ENCODE data around the gene NOL4L. TPM values are rescaled to one million over a fixed set of nuclear protein-coding genes. Genes with fewer than 3 reads are reported as not detected.

The NOL4L gene
- total RNA-seq, 2 experiments from 2014 or later, result 53.1 to 55.6 TPM

- Mint-ChIP-seq H3K36me3 (ENCODE audit: low read depth) (peaks cover 81% of the 10 kb centered on the region), H3K27ac (no peak overlapping the region), H3K4me1 (ENCODE audit: low read depth) (peaks cover 61% of the 10 kb centered on the region), H3K4me3 (no peak overlapping the region), H3K27me3 (no peaks in the 10 kb centered on the region), H3K9me3 (no peaks in the 10 kb centered on the region)
- Histone ChIP-seq H3K27ac (ENCODE audit: low read depth in 1 of 2, low read length in 2 of 2) (no peak overlapping the region), H3K4me1 (ENCODE audit: insufficient read depth, low read length) (peaks cover 72% of the 10 kb centered on the region), H3K4me3 (ENCODE audit: low read length) (no peak overlapping the region), H3K27me3 (ENCODE audit: control insufficient read depth in 1 of 2, insufficient read depth in 2 of 2, low read length in 2 of 2) (no peaks in the 10 kb centered on the region), H3K9me3 (ENCODE audit: control insufficient read depth in 1 of 2, insufficient read depth in 1 of 2, low read length in 2 of 2) (no peaks in the 10 kb centered on the region), H3K36me3 (ENCODE audit: insufficient read depth, low read length) (peaks cover 68% of the 10 kb centered on the region)
- POLR2A ChIA-PET, result no interaction called here
- ATAC-seq (ENCODE audit: poor library complexity) (no peak), DNase-seq (no peak)
- intact Hi-C loops (cut with DNase I, micrococcal nuclease), result no loop called here
- TF ChIP-seq CTCF (IDR thresholded peaks at IDR 0.05), result no peak
- CTCF ChIA-PET, result no interaction called here
These were observed 67.1 kb downstream of the NOL4L start for GRCh38 chr20:32517914-32518592.

- ChIA-PET POLR2A (no interaction called here), CTCF (no interaction called here)
- Histone ChIP-seq H3K27me3 (ENCODE audit: control insufficient read depth in 1 of 2, insufficient read depth in 2 of 2, low read length in 2 of 2) (no peaks in the 10 kb centered on the region), H3K4me3 (ENCODE audit: low read length) (no peak overlapping the region), H3K27ac (ENCODE audit: low read depth in 1 of 2, low read length in 2 of 2) (no peak overlapping the region), H3K36me3 (ENCODE audit: insufficient read depth, low read length) (peaks cover 68% of the 10 kb centered on the region), H3K9me3 (ENCODE audit: control insufficient read depth in 1 of 2, insufficient read depth in 1 of 2, low read length in 2 of 2) (no peaks in the 10 kb centered on the region), H3K4me1 (ENCODE audit: insufficient read depth, low read length) (peaks cover 70% of the 10 kb centered on the region)
- intact Hi-C loops (cut with DNase I, micrococcal nuclease), result no loop called here
- DNase-seq (no peak), ATAC-seq (ENCODE audit: poor library complexity) (no peak)
- Mint-ChIP-seq H3K36me3 (ENCODE audit: low read depth) (peaks cover 86% of the 10 kb centered on the region), H3K9me3 (no peaks in the 10 kb centered on the region), H3K4me3 (no peak overlapping the region), H3K27me3 (no peaks in the 10 kb centered on the region), H3K27ac (no peak overlapping the region), H3K4me1 (ENCODE audit: low read depth) (peaks cover 61% of the 10 kb centered on the region)
- TF ChIP-seq CTCF (IDR thresholded peaks at IDR 0.05), result no peak
These were observed 67.6 kb downstream of the NOL4L start for GRCh38 chr20:32517518-32517873.

GRCh38 chr20:32516583-32517517, 68.3 kb downstream of the NOL4L start:
- H3K4me3 ChIP-seq (ENCODE audit: low read length), result no peak overlapping the region
- H3K9me3 Mint-ChIP-seq, result no peaks in the 10 kb centered on the region
- DNase-seq, result no peak
- no peaks in the 10 kb centered on the region for H3K27me3 Mint-ChIP-seq
- ChIA-PET POLR2A (interaction anchor here (0.9 to 1.4 kb wide), 2 partner anchors 21 to 31 kb away, joined by 3 to 6 read pairs; no protein-coding TSS in a partner anchor), CTCF (no interaction called here)
- no peaks in the 10 kb centered on the region for H3K27me3 ChIP-seq (ENCODE audit: control insufficient read depth in 1 of 2, insufficient read depth in 2 of 2, low read length in 2 of 2)
- no peak for TF ChIP-seq CTCF (IDR thresholded peaks at IDR 0.05)
- peaks cover 85% of the 10 kb centered on the region for H3K36me3 Mint-ChIP-seq (ENCODE audit: low read depth)
- peaks cover 69% of the 10 kb centered on the region for H3K4me1 ChIP-seq (ENCODE audit: insufficient read depth, low read length)
- peak overlapping the region; percentile 96 for H3K27ac Mint-ChIP-seq
- ATAC-seq (ENCODE audit: poor library complexity), result no peak
- H3K9me3 ChIP-seq (ENCODE audit: control insufficient read depth in 1 of 2, insufficient read depth in 1 of 2, low read length in 2 of 2), result no peaks in the 10 kb centered on the region
- intact Hi-C loops (cut with DNase I, micrococcal nuclease), result no loop called here
- peaks cover 61% of the 10 kb centered on the region for H3K4me1 Mint-ChIP-seq (ENCODE audit: low read depth)
- peaks cover 66% of the 10 kb centered on the region for H3K36me3 ChIP-seq (ENCODE audit: insufficient read depth, low read length)
- H3K27ac ChIP-seq (ENCODE audit: low read depth in 1 of 2, low read length in 2 of 2), result peak overlapping the region in 1 of 2 donors; percentile 29
- H3K4me3 Mint-ChIP-seq, result no peak overlapping the region
